ENCODE measurements around the gene BCAT1. TPM values are rescaled to one million over a fixed set of nuclear protein-coding genes. Genes with fewer than 3 reads are reported as not detected.

Gene BCAT1
- total RNA-seq, 2 donors from 2014 or later = 3.4 to 13.1 TPM

DNA sequence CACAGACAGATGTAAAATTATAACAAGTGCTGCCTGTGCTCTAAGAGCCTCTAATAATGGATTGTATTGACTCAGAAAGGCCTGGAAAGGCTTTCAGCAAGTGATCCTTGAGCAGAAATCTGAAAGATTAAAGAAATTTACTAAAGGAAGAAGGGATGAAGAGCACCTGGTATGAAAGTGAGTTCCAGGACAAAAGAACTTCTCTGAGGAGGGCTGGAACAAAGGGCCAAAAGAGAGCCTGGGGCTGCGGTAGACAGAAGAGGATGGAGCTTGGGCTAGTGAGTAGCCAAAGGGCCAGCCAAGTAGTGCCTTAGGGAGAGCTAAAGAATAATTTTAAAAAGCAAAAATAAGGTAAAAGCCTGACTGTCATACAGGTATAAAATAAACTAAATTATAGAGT lies 44.0 kb downstream of the BCAT1 start:
- H3K27me3 ChIP-seq = no peaks in the 10 kb centered on the region
- H3K9me3 ChIP-seq = no peaks in the 10 kb centered on the region
- H3K4me1 ChIP-seq = peaks cover 0 to 20% of the 10 kb centered on the region in 2 donors

DNA sequence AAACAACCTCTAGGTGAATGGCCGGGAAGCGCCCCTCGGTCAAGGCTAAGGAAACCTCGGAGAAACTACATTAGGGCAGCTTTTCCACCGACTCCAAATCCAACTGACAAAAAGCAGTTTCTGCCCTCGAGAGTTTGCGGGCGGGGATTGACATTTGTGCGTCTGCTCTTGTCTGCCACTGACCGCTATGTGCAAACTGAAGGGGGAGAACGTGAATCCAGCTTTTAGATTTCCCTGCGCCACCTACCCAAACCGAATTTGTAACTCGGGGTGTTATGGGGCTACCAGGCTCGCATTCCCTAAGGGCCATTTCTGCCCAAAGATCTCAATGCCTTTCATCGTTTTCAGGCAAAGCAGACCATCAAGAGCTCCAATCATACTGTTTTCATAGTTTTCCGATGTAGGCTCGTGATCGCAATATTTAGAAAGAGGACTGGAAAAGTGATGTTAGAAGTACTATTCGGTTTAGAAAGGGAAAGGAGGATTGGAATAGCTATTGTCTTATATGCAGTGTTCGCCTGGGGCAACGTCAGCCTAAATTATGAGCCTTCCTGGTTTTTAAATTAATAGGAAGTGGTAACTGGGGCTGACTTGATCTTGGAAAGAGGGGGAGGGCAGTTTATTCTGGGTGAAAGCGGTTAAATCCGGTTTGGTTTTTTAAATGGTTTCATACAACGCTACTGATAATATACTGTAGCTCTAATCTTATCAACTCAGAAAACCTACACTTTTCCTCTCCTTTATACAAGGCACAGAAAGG lies 45.4 kb downstream of the BCAT1 start:
- H3K36me3 ChIP-seq = no peaks in the 10 kb centered on the region
- DNase-seq (ENCODE audit: low spot score) = no peak

More for the DNA sequence above, 44.0 kb downstream of the BCAT1 start:
- H3K36me3 ChIP-seq = no peaks in the 10 kb centered on the region
- no peak for DNase-seq (ENCODE audit: low spot score)
- H3K4me3 ChIP-seq = no peak overlapping the region
- TF ChIP-seq, protein P1, sequence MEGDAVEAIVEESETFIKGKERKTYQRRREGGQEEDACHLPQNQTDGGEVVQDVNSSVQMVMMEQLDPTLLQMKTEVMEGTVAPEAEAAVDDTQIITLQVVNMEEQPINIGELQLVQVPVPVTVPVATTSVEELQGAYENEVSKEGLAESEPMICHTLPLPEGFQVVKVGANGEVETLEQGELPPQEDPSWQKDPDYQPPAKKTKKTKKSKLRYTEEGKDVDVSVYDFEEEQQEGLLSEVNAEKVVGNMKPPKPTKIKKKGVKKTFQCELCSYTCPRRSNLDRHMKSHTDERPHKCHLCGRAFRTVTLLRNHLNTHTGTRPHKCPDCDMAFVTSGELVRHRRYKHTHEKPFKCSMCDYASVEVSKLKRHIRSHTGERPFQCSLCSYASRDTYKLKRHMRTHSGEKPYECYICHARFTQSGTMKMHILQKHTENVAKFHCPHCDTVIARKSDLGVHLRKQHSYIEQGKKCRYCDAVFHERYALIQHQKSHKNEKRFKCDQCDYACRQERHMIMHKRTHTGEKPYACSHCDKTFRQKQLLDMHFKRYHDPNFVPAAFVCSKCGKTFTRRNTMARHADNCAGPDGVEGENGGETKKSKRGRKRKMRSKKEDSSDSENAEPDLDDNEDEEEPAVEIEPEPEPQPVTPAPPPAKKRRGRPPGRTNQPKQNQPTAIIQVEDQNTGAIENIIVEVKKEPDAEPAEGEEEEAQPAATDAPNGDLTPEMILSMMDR (IDR thresholded peaks at IDR 0.05) = no peak
- no peak overlapping the region for H3K27ac ChIP-seq

DNA sequence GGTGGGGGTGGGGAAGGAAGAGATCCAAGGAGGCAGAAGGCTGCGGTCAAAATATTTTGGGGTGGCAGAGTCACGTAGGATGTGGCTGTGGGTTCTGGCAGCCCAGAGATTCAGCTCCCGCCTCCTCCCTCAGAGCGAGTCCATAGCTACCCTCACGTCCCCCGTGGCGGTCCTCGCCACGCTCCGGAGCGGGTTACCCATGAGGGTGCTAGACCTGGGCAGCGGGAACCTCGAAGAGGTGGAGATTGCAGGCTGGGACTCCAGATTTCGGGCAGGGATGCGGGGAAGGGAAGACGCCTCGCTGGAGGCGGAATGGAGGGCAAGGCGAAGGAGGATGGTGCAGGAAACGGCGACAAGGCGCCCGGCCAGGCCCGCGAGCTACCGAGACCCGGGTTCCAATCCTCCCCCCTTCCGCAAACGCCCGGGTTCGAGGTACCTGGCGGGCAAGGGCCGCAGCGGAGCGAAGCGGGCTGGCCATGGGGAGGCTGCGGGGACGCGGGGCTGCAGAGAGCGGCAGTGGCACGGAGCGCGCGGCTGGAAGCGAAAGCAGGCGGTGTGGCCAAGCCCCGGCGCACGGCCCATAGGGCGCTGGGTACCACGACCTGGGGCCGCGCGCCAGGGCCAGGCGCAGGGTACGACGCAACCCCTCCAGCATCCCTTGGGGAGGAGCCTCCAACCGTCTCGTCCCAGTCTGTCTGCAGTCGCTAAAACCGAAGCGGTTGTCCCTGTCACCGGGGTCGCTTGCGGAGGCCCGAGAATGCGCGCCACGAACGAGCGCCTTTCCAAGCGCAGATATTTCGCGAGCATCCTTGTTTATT lies 46.2 kb downstream of the BCAT1 start:
- Histone ChIP-seq H3K36me3 (no peaks in the 10 kb centered on the region), H3K4me1 (peaks cover 0 to 20% of the 10 kb centered on the region in 2 donors), H3K4me3 (peak overlapping the region; percentile 35 to 57), H3K9me3 (no peaks in the 10 kb centered on the region), H3K27me3 (no peaks in the 10 kb centered on the region), H3K27ac (peak overlapping the region; percentile 14 to 58)
- no peak for DNase-seq (ENCODE audit: low spot score)
- TF ChIP-seq, protein P1 (IDR thresholded peaks at IDR 0.05) = no peak

More for the DNA sequence above, 45.4 kb downstream of the BCAT1 start:
- TF ChIP-seq, protein P1 (IDR thresholded peaks at IDR 0.05) = no peak
- Histone ChIP-seq H3K4me3 (peak overlapping the region; percentile 35 to 57), H3K27ac (peak overlapping the region; percentile 14 to 28), H3K27me3 (no peaks in the 10 kb centered on the region), H3K9me3 (no peaks in the 10 kb centered on the region), H3K4me1 (peaks cover 0 to 20% of the 10 kb centered on the region in 2 donors)

DNA sequence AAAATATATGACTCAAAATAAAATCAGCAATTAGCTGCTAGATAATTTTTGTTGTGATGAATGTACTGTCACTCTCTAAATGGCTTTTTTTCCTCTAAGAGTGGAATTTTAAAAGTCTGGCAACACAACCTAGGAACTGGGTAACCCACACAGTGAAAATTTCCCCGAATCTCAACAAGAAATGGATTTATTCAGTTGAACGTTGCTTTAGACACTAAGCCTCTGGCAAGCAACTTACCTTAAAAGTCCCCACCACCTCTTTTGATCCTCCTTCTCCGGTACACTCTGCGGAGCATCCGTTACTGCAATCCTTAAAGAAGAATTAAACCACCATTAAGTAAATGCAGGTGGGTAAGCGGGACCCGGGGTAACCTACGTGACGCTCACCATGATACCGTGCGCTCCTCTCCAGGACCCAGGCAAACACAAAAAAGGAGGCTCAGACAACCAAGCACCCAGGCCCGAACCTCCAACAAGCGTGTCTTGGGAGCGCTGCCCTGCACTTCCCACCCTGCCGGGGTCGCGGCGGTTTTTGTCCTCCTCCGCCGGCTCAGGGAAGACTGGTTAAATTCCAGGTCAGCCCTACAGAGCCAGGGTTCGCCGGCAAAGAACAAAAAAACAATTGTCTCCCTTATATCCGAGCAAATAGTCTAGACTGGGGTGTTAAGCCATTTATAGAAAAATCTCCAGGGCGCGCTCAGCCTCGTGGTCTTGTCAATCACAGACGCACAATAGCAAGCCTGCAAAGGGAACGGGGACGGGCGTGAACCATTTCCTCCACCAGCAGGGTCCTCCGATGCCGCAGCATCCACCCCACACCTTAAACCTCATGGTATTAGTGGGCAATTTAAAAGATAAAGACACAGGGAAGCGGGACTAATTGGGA lies 47.1 kb downstream of the BCAT1 start:
- H3K4me3 ChIP-seq = peak overlapping the region; percentile 35 to 57
- H3K36me3 ChIP-seq = no peaks in the 10 kb centered on the region
- no peaks in the 10 kb centered on the region for H3K27me3 ChIP-seq
- TF ChIP-seq, protein P1 (IDR thresholded peaks at IDR 0.05) = no peak
- H3K27ac ChIP-seq = peak overlapping the region; percentile 56 to 58
- H3K9me3 ChIP-seq = no peaks in the 10 kb centered on the region
- H3K4me1 ChIP-seq = peaks cover 0 to 20% of the 10 kb centered on the region in 2 donors
- no peak for DNase-seq (ENCODE audit: low spot score)

DNA sequence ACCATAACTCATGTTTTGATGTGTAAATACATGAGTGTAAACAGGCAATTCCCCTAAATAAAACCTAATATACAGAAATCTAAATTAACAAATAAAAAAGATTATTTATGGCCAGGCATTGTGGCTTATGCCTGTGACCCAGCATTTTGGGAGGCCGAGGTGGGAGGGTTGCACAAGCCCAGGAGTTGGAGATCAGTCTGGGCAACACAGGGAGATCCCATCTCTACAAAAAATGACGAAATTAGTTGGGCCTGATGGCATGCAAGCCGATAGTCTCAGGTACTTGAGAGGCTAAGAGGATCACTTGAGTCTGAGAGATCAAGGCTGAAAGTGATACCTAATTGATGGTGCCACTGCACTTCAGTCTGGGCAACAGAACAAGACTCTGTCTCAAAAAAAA lies 48.7 kb downstream of the BCAT1 start:
- Histone ChIP-seq H3K27ac (no peak overlapping the region), H3K4me3 (no peak overlapping the region), H3K4me1 (peaks cover 0 to 20% of the 10 kb centered on the region in 2 donors), H3K9me3 (no peaks in the 10 kb centered on the region), H3K27me3 (no peaks in the 10 kb centered on the region), H3K36me3 (no peaks in the 10 kb centered on the region)
- TF ChIP-seq, protein P1 (IDR thresholded peaks at IDR 0.05) = no peak
- DNase-seq (ENCODE audit: low spot score) = no peak

All from right atrium auricular region (tissue), 2 donors.